CD14-positive monocyte (primary cell): ENCODE measurements around the gene CTNNA2. TPM values are rescaled to one million over a fixed set of nuclear protein-coding genes. Genes with fewer than 3 reads are reported as not detected.

Source experiments
- DNase-seq, 3 donors: peaks; one replicate each; pipeline ENCODE4 v3.0.0-alpha.2; 2011 to 2022
- H2AFZ ChIP-seq: 2 replicates; pipeline ENCODE4 v1.6.0; 2012; ENCODE audit warnings: mild to moderate bottlenecking, low read depth, low read length, inconsistent platforms; ENCODE audit not compliant: insufficient read depth, poor library complexity, severe bottlenecking
- H3K27ac ChIP-seq, 2 donors: 1 replicate in 1 of 2; 2 replicates in 1 of 2; pipeline ENCODE4 v1.5.1; 2012 to 2013; ENCODE audit warnings: low read length in 2 of 2, control low read depth in 1 of 2, inconsistent platforms in 1 of 2, low read depth in 1 of 2, mild to moderate bottlenecking in 1 of 2
- H3K27me3 ChIP-seq, 2 donors: one replicate each; pipeline versions ENCODE4 v1.6.0 to v1.6.1; 2011 to 2013; ENCODE audit warnings: low read length in 2 of 2; ENCODE audit not compliant: control insufficient read depth in 2 of 2, insufficient read depth in 2 of 2
- H3K36me3 ChIP-seq, 2 donors: replicated peaks in 1 of 2; 1 replicate in 1 of 2; 2 replicates in 1 of 2; pipeline versions ENCODE4 v1.5.1 to v1.6.1; 2012 to 2013; ENCODE audit warnings: low read length in 2 of 2, control low read depth in 1 of 2, inconsistent platforms in 1 of 2, mild to moderate bottlenecking in 1 of 2; ENCODE audit not compliant: insufficient read depth in 2 of 2, control insufficient read depth in 1 of 2
- H3K4me1 ChIP-seq, 2 donors: 1 replicate in 1 of 2; 2 replicates in 1 of 2; pipeline versions ENCODE4 v1.5.1 to v1.6.1; 2012 to 2013; ENCODE audit warnings: low read length in 2 of 2, control low read depth in 1 of 2, inconsistent platforms in 1 of 2, mild to moderate bottlenecking in 1 of 2, moderate library complexity in 1 of 2; ENCODE audit not compliant: insufficient read depth in 2 of 2, control insufficient read depth in 1 of 2
- H3K4me2 ChIP-seq: replicated peaks from 2 replicates; pipeline ENCODE3; 2012; ENCODE audit warnings: low read length, moderate library complexity, mild to moderate bottlenecking; ENCODE audit not compliant: poor library complexity, severe bottlenecking; ENCODE audit errors: extremely low read depth
- H3K4me3 ChIP-seq, 3 experiments: fragments of 200-600 bp in 1 of 3; sonication (generic) in 1 of 3; replicated peaks in 1 of 3; 1 replicate in 2 of 3; 2 replicates in 1 of 3; pipeline ENCODE4 v1.5.1; 2011 to 2013; ENCODE audit warnings: low read length in 3 of 3, mild to moderate bottlenecking in 3 of 3, control low read depth in 2 of 3, low read depth in 2 of 3, inconsistent platforms in 1 of 3, moderate library complexity in 1 of 3
- H3K79me2 ChIP-seq: 2 replicates; pipeline ENCODE4 v1.6.0; 2012; ENCODE audit warnings: mild to moderate bottlenecking, control low read depth, inconsistent platforms, low read length, moderate library complexity; ENCODE audit not compliant: insufficient read depth
- H3K9ac ChIP-seq: 2 replicates; pipeline ENCODE4 v1.6.0; 2017; ENCODE audit warnings: low read length, mild to moderate bottlenecking; ENCODE audit not compliant: insufficient read depth, poor library complexity, severe bottlenecking
- H3K9me3 ChIP-seq, 2 donors: replicated peaks in 1 of 2; 1 replicate in 1 of 2; 2 replicates in 1 of 2; pipeline versions ENCODE4 v1.5.1 to v1.6.1; 2012 to 2013; ENCODE audit warnings: low read length in 2 of 2, control low read depth in 1 of 2; ENCODE audit not compliant: control insufficient read depth in 1 of 2, insufficient read depth in 1 of 2
- H4K20me1 ChIP-seq: 2 replicates; pipeline ENCODE4 v1.6.0; 2012; ENCODE audit warnings: mild to moderate bottlenecking, low read length, control low read depth, moderate library complexity; ENCODE audit not compliant: insufficient read depth
- H3K27ac Mint-ChIP-seq, 7 donors: one replicate each; pipeline ENCODE4 v1.8.0; 2020; ENCODE audit warnings: mild to moderate bottlenecking in 7 of 7, mixed read lengths in 7 of 7, moderate library complexity in 6 of 7, inconsistent platforms in 2 of 7
- H3K27me3 Mint-ChIP-seq, 3 donors: one replicate each; pipeline ENCODE4 v1.8.0; 2021 to 2022; ENCODE audit warnings: low read depth in 3 of 3, mild to moderate bottlenecking in 3 of 3, mixed read lengths in 3 of 3, moderate library complexity in 3 of 3, inconsistent platforms in 1 of 3
- H3K36me3 Mint-ChIP-seq, 2 donors: one replicate each; pipeline ENCODE4 v1.8.0; 2020; ENCODE audit warnings: mixed read lengths in 2 of 2, inconsistent platforms in 1 of 2, mild to moderate bottlenecking in 1 of 2
- H3K4me1 Mint-ChIP-seq: one replicate; pipeline ENCODE4 v1.8.0; 2020; ENCODE audit warnings: mild to moderate bottlenecking, mixed read lengths
- H3K4me3 Mint-ChIP-seq, 2 donors: one replicate each; pipeline ENCODE4 v1.8.0; 2020; ENCODE audit warnings: mild to moderate bottlenecking in 2 of 2, mixed read lengths in 2 of 2, moderate library complexity in 1 of 2
- H3K9me3 Mint-ChIP-seq, 7 donors: one replicate each; pipeline ENCODE4 v1.8.0; 2020 to 2022; ENCODE audit warnings: mixed read lengths in 7 of 7, mild to moderate bottlenecking in 6 of 7, moderate library complexity in 6 of 7, inconsistent platforms in 2 of 7
- WGBS: methylation state at CpG from one replicate; pipeline ENCODE4 v1.1.5; 2013; ENCODE audit warnings: missing lambda C conversion rate; ENCODE audit not compliant: insufficient coverage; 5-methylcytosine and 5-hydroxymethylcytosine counted together
- intact Hi-C, 2 donors: fragments of 100-400 bp; cut with micrococcal nuclease; formaldehyde crosslinking; loops; one replicate each; pipeline versions ENCODE4 v1.15.0 to v1.15.1; 2023
- polyA plus RNA-seq, 3 donors: library from polyadenylated mRNA; depleted of rRNA in 1 of 3; unstranded in 2 of 3; stranded (reverse) in 1 of 3; fragments of 300-500 nt in 2 of 3; fragments of >200 nt in 1 of 3; fragmentation: Illumina TruSeq in 2 of 3; gene quantifications; 1 replicate in 2 of 3; 2 replicates in 1 of 3; pipeline ENCODE4 v1.2.3, GENCODE V29; 2012 to 2021
- TF ChIP-seq, protein P1 (sequence below): fragments of 200-600 bp; IDR thresholded peaks from one replicate; pipeline ENCODE4 v1.8.0; 2022; ENCODE audit warnings: antibody characterized with exemption, mild to moderate bottlenecking

CTNNA2 gene
- polyA plus RNA-seq, 3 donors: not detected

DNA sequence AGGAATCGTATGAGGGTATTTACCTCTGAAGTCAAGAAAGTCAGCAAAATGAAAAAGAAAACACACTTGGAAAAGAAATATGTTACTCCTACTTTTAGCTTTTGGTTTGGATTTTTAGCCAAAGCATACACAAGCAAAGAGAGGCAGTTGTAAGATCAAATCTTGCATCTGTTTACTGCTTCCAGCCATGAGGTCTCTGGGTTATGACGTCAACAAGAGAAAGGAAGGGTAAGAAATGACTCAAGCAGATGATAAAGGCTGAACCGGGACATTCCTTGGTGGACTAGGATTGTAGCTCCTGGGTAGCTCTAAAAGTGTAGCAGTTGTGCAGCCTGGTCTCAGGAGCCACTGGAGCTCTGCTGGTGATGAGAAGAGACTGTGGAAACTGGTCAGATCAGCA lies 16.8 kb downstream of the CTNNA2 start:
- H3K9me3 ChIP-seq: no peaks in the 10 kb centered on the region
- 57% methylated on average over 2 of the region's 3 CpGs for WGBS
- DNase-seq: no peak
- H3K4me2 ChIP-seq: no peak overlapping the region
- no peak overlapping the region for H3K27ac ChIP-seq
- Mint-ChIP-seq H3K36me3 (no peaks in the 10 kb centered on the region), H3K4me1 (no peaks in the 10 kb centered on the region), H3K9me3 (peaks cover 0 to 2% (median 0%) of the 10 kb centered on the region in 7 donors), H3K4me3 (no peak overlapping the region), H3K27ac (no peak overlapping the region), H3K27me3 (no peaks in the 10 kb centered on the region)
- TF ChIP-seq, protein P1, sequence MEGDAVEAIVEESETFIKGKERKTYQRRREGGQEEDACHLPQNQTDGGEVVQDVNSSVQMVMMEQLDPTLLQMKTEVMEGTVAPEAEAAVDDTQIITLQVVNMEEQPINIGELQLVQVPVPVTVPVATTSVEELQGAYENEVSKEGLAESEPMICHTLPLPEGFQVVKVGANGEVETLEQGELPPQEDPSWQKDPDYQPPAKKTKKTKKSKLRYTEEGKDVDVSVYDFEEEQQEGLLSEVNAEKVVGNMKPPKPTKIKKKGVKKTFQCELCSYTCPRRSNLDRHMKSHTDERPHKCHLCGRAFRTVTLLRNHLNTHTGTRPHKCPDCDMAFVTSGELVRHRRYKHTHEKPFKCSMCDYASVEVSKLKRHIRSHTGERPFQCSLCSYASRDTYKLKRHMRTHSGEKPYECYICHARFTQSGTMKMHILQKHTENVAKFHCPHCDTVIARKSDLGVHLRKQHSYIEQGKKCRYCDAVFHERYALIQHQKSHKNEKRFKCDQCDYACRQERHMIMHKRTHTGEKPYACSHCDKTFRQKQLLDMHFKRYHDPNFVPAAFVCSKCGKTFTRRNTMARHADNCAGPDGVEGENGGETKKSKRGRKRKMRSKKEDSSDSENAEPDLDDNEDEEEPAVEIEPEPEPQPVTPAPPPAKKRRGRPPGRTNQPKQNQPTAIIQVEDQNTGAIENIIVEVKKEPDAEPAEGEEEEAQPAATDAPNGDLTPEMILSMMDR: no peak
- no peaks in the 10 kb centered on the region for H3K4me1 ChIP-seq
- H4K20me1 ChIP-seq: no peaks in the 10 kb centered on the region
- intact Hi-C loops: no loop called here
- no peaks in the 10 kb centered on the region for H3K79me2 ChIP-seq
- no peak overlapping the region for H2AFZ ChIP-seq
- H3K4me3 ChIP-seq: no peak overlapping the region
- no peak overlapping the region for H3K9ac ChIP-seq
- no peaks in the 10 kb centered on the region for H3K27me3 ChIP-seq
- no peaks in the 10 kb centered on the region for H3K36me3 ChIP-seq

DNA sequence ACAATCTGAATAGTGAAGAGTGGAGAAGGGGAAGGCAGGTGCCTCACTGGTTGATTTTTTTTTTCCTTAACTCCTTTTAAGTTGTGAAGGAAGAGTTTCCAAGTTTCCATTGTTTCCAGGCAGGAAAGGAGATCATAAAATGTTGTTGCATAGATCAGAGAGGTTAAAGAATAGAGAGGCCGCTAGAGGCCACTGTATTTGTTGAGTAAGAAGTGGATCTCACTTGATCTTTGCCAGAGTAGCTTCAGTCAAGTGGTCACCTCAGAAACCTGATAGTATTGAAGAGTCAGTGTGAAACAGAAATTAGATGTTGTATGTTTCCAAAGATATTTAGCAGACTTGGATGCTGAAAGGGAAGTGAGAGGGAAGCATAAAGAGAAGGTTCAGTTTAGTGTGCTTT lies 17.6 kb downstream of the CTNNA2 start:
- Mint-ChIP-seq H3K36me3 (no peaks in the 10 kb centered on the region), H3K4me1 (no peaks in the 10 kb centered on the region), H3K9me3 (peaks cover 0 to 2% (median 0%) of the 10 kb centered on the region in 7 donors), H3K27me3 (no peaks in the 10 kb centered on the region), H3K27ac (no peak overlapping the region), H3K4me3 (no peak overlapping the region)
- intact Hi-C loops: no loop called here
- H2AFZ ChIP-seq: no peak overlapping the region
- no peaks in the 10 kb centered on the region for H3K4me1 ChIP-seq
- no peaks in the 10 kb centered on the region for H3K79me2 ChIP-seq
- DNase-seq: no peak
- no peaks in the 10 kb centered on the region for H3K36me3 ChIP-seq
- TF ChIP-seq, protein P1: no peak
- H3K4me2 ChIP-seq: no peak overlapping the region
- H3K27ac ChIP-seq: no peak overlapping the region
- H3K9me3 ChIP-seq: no peaks in the 10 kb centered on the region
- no peak overlapping the region for H3K9ac ChIP-seq
- 0% methylated on average over 1 of the region's 1 CpG for WGBS
- no peak overlapping the region for H3K4me3 ChIP-seq
- no peaks in the 10 kb centered on the region for H3K27me3 ChIP-seq
- H4K20me1 ChIP-seq: no peaks in the 10 kb centered on the region
